NCI-H2171 treated with DMSO at 0.1 percent for 48 hours (cell line): ENCODE data around the gene BYSL.

Source experiments
- DNase-seq: peaks from one replicate; lab custom pipeline; 2025; lab: John Stamatoyannopoulos, UW

Gene BYSL

GRCh38 chr6:41920921-41921711 lies at the start of gene BYSL, which contains the start of gene MED20:
Gene BYSL, plus strand, starts transcription at chr6:41921499. Its CDS starts 64 bp downstream, at chr6:41921563.
Gene MED20, minus strand, starts transcription at chr6:41921139. Its CDS starts 121 bp downstream, at chr6:41921018.
- DNase-seq = peak; percentile 91

GRCh38 chr6:41871691-41872090 lies 49.6 kb upstream of the BYSL start:
- DNase-seq = no peak

GRCh38 chr6:41872147-41872546 lies 49.2 kb upstream of the BYSL start:
- DNase-seq = no peak

- DNase-seq = no peak
Measured at GRCh38 chr6:41874741-41875140, 46.6 kb upstream of the BYSL start.

- no peak for DNase-seq
Measured at GRCh38 chr6:41877051-41877680, 44.1 kb upstream of the BYSL start.

- no peak for DNase-seq
Measured at GRCh38 chr6:41878246-41878645, 43.1 kb upstream of the BYSL start.

GRCh38 chr6:41878961-41879405 lies 42.3 kb upstream of the BYSL start:
- DNase-seq = no peak

GRCh38 chr6:41881506-41881905 lies 39.8 kb upstream of the BYSL start:
- no peak for DNase-seq

- no peak for DNase-seq
Measured at GRCh38 chr6:41884957-41885356, 36.3 kb upstream of the BYSL start.

GRCh38 chr6:41885930-41886329 lies 35.4 kb upstream of the BYSL start:
- DNase-seq = no peak

- DNase-seq = no peak
Measured at GRCh38 chr6:41887331-41887751, 34.0 kb upstream of the BYSL start.

- no peak for DNase-seq
Measured at GRCh38 chr6:41892921-41893564, 28.3 kb upstream of the BYSL start.

GRCh38 chr6:41894366-41895299 lies 26.7 kb upstream of the BYSL start:
- DNase-seq = peak; percentile 37

- peak; percentile 91 for DNase-seq
Measured at GRCh38 chr6:41895300-41896233, 25.7 kb upstream of the BYSL start, which contains the start of gene USP49. Gene USP49, minus strand, starts transcription at chr6:41895375. Its CDS starts 88,392 bp downstream, at chr6:41806983.

- peak; percentile 21 for DNase-seq
Measured at GRCh38 chr6:41896281-41896680, 25.0 kb upstream of the BYSL start.

GRCh38 chr6:41900861-41901260 lies 20.4 kb upstream of the BYSL start:
- DNase-seq = no peak

- DNase-seq = no peak
Measured at GRCh38 chr6:41901882-41902519, 19.3 kb upstream of the BYSL start.

- no peak for DNase-seq
Measured at GRCh38 chr6:41909727-41910126, 11.6 kb upstream of the BYSL start.

- no peak for DNase-seq
Measured at GRCh38 chr6:41914343-41914742, 7.0 kb upstream of the BYSL start.
